K562 (cell line): Measurements from ENCODE around the gene SYT8. TPM values are rescaled to one million over a fixed set of nuclear protein-coding genes. Genes with fewer than 3 reads are reported as not detected.

Source experiments
- ATAC-seq: fragments of 200-7000 bp; cut with Tn5 transposase; 3 replicates; pipeline ENCODE4 v1.9.1; 2020; ENCODE audit warnings: moderate library complexity
- BruUV-seq: library from RNA; stranded (reverse); fragments of 400-500 nt; replicated peaks from 2 replicates; lab custom pipeline; 2021; lab: Mats Ljungman, UMichigan
- CTCF ChIA-PET: fragments of 300-600 bp; formaldehyde crosslinking; extraction: SDS; loops from one replicate; lab custom pipeline; 2021; ENCODE audit warnings: low intra/inter-chr PET ratio; lab: Yijun Ruan, JAX
- POLR2A ChIA-PET: fragments of 300-600, 350-650 bp; sonication (Branson Sonifier 250); formaldehyde crosslinking; extraction: SDS; loops from one replicate; lab custom pipeline; 2021; ENCODE audit warnings: antibody characterized with exemption, inconsistent platforms; lab: Yijun Ruan, JAX
- DNase-seq, 4 experiments: peaks; one replicate each; pipeline versions ENCODE4 v3.0.0 to v3.0.0-alpha.2; 2011 to 2018; ENCODE audit warnings: low spot score in 3 of 4, mixed read lengths in 3 of 4; ENCODE audit errors: extremely low read depth in 1 of 4
- FAIRE-seq: peaks from 2 replicates; lab custom pipeline; 2011; peaks lifted over from hg19 to GRCh38; lab: Jason Lieb, UNC
- H2AFZ ChIP-seq: 2 replicates; pipeline ENCODE4 v1.6.0; 2011; ENCODE audit warnings: low read depth, low read length, control low read depth, inconsistent platforms
- H3K27ac ChIP-seq: fragments of 200-600 bp; 3 replicates; pipeline ENCODE4 v1.8.0; 2011; ENCODE audit warnings: low read depth, mild to moderate bottlenecking, control low read depth, inconsistent platforms, low read length, moderate library complexity, mixed read lengths; ENCODE audit errors: extremely low read depth
- H3K27me3 ChIP-seq, 2 experiments: fragments of 300-600 bp in 1 of 2; 2 replicates in 1 of 2; 3 replicates in 1 of 2; pipeline versions ENCODE4 v1.6.0 to v1.8.0; 2011; ENCODE audit warnings: inconsistent platforms in 2 of 2, low read length in 2 of 2, mild to moderate bottlenecking in 1 of 2, mixed read lengths in 1 of 2, moderate library complexity in 1 of 2; ENCODE audit not compliant: control insufficient read depth in 2 of 2, insufficient read depth in 2 of 2
- H3K36me3 ChIP-seq: fragments of 300-600 bp; 3 replicates; pipeline ENCODE4 v1.8.0; 2011; ENCODE audit warnings: mild to moderate bottlenecking, low read length, inconsistent platforms; ENCODE audit not compliant: control insufficient read depth, insufficient read depth
- H3K4me1 ChIP-seq, 2 experiments: fragments of 200-600 bp in 1 of 2; replicated peaks in 1 of 2; 2 replicates in 1 of 2; 3 replicates in 1 of 2; pipeline versions ENCODE4 v1.5.1 to v1.8.0; 2011; ENCODE audit warnings: inconsistent platforms in 2 of 2, low read length in 2 of 2, mild to moderate bottlenecking in 1 of 2, mixed read lengths in 1 of 2, moderate library complexity in 1 of 2; ENCODE audit not compliant: control insufficient read depth in 2 of 2, insufficient read depth in 2 of 2
- H3K4me2 ChIP-seq: 2 replicates; pipeline ENCODE4 v1.6.1; 2011; ENCODE audit warnings: low read length, control low read depth, inconsistent platforms, mixed read lengths; ENCODE audit not compliant: insufficient read depth
- H3K4me3 ChIP-seq: fragments of 200-600 bp; sonication (generic), shearing (Covaris generic); 2 replicates; pipeline ENCODE4 v1.5.1; 2016; ENCODE audit warnings: control low read depth, inconsistent platforms
- H3K79me2 ChIP-seq: fragments of 200-600 bp; 3 replicates; pipeline ENCODE4 v1.8.0; 2011; ENCODE audit warnings: low read length, inconsistent platforms; ENCODE audit not compliant: control insufficient read depth, insufficient read depth
- H3K9ac ChIP-seq, 2 experiments: 2 replicates each; pipeline versions ENCODE4 v1.6.0 to v1.6.1; 2011; ENCODE audit warnings: low read depth in 2 of 2, low read length in 2 of 2, control low read depth in 1 of 2, inconsistent platforms in 1 of 2, mild to moderate bottlenecking in 1 of 2, mixed read lengths in 1 of 2; ENCODE audit not compliant: insufficient read depth in 1 of 2
- H3K9me1 ChIP-seq: one replicate; pipeline ENCODE4 v1.6.0; 2011; ENCODE audit warnings: inconsistent platforms, mild to moderate bottlenecking, low read length, moderate library complexity; ENCODE audit not compliant: control insufficient read depth, insufficient read depth
- H3K9me3 ChIP-seq: replicated peaks from 2 replicates; pipeline ENCODE4 v1.5.1; 2011; ENCODE audit warnings: low read depth, low read length, inconsistent platforms; ENCODE audit not compliant: control insufficient read depth, insufficient read depth
- H4K20me1 ChIP-seq: replicated peaks from 2 replicates; pipeline ENCODE4 v1.6.1; 2011; ENCODE audit warnings: low read length, inconsistent platforms, mixed read lengths; ENCODE audit not compliant: control insufficient read depth, insufficient read depth
- ATF6 ChIP-seq: sonication (generic); formaldehyde crosslinking; IDR thresholded peaks from 2 replicates; pipeline ENCODE4 v1.4.0; 2020; ENCODE audit warnings: mild to moderate bottlenecking, missing genetic modification reagents
- EP300 ChIP-seq: IDR thresholded peaks from 2 replicates; pipeline ENCODE4 v1.6.1; 2012; ENCODE audit warnings: low read length, improper control_type of control experiment
- HLTF ChIP-seq: fragments of 450-650 bp; IDR thresholded peaks from 2 replicates; pipeline ENCODE4 v1.6.1; 2016
- TCF15 ChIP-seq: fragments of 250-450 bp; sonication (Bioruptor Pico); IDR thresholded peaks from 2 replicates; pipeline ENCODE4 v1.8.0; 2022; ENCODE audit warnings: moderate library complexity, mild to moderate bottlenecking, inconsistent platforms
- TCF7L2 ChIP-seq: fragments of 150-350 bp; IDR thresholded peaks from 2 replicates; pipeline ENCODE4 v1.6.1; 2016; ENCODE audit warnings: low read depth, mild to moderate bottlenecking, low read length, moderate library complexity
- ZFP91 ChIP-seq: sonication (generic); formaldehyde crosslinking; IDR thresholded peaks from 2 replicates; pipeline ENCODE4 v1.8.0; 2022; ENCODE audit warnings: mild to moderate bottlenecking, missing genetic modification reagents
- ZNF79 ChIP-seq: fragments of 250-450 bp; sonication (Bioruptor Pico); IDR thresholded peaks from 2 replicates; pipeline ENCODE4 v1.4.0; 2020; ENCODE audit warnings: low read depth, mild to moderate bottlenecking, moderate library complexity
- WGBS: fragments of 100-300 bp; shearing (Covaris generic); methylation state at CpG from one replicate; pipeline ENCODE4 v1.1.6; 2016; ENCODE audit warnings: low coverage, mixed read lengths; ENCODE audit not compliant: insufficient coverage; ENCODE audit errors: missing lambda C conversion rate; 5-methylcytosine and 5-hydroxymethylcytosine counted together
- in situ Hi-C: fragments of 300-500 bp; cut with MboI; formaldehyde crosslinking; loops from 4 replicates; pipeline ENCODE4 v1.15.0; 2018; ENCODE audit warnings: inconsistent platforms, mixed read lengths
- intact Hi-C: fragments of 100-400 bp; cut with micrococcal nuclease; formaldehyde crosslinking; loops from 2 replicates; pipeline ENCODE4 v1.14.2; 2022
- polyA plus RNA-seq, 8 experiments: library from polyadenylated mRNA; depleted of rRNA in 4 of 8; stranded (reverse) in 5 of 8; unstranded in 3 of 8; fragments of >200 nt; fragmentation: Nextera tagmentation in 2 of 8; fragmentation: Illumina TruSeq in 1 of 8; extraction: Ambion mirVana in 2 of 8; extraction: Trizol in 1 of 8; gene quantifications; 2 replicates each; pipeline versions ENCODE4 v1.2.1 to v1.2.3, GENCODE V29; 2011 to 2014; ENCODE audit warnings: inconsistent platforms in 1 of 8, missing spikeins in 1 of 8
- total RNA-seq, 7 experiments: library from RNA; depleted of rRNA in 6 of 7; stranded (reverse); fragments of >200 nt in 6 of 7; fragmentation: Illumina TruSeq in 2 of 7; extraction: Trizol in 2 of 7; gene quantifications; 2 replicates each; pipeline versions ENCODE4 v1.2.1 to v1.2.3, GENCODE V29; 2011 to 2021; ENCODE audit warnings: low replicate concordance in 1 of 7

Gene SYT8
- total and polyA plus RNA-seq, 9 of the 15 experiments (the other 6 are each of a cell fraction or from before 2014, with no cell fraction given): not detected

GRCh38 chr11:1817000-1817399 is 17.8 kb upstream of the SYT8 start (continued):
- TF ChIP-seq ZFP91: no peak
- TF ChIP-seq, all 486 proteins: peak for 0

- Histone ChIP-seq H3K27me3 (peaks cover 12 to 41% of the 10 kb centered on the region in 2 experiments), H2AFZ (no peak overlapping the region), H3K9me3 (no peaks in the 10 kb centered on the region), H3K36me3 (no peaks in the 10 kb centered on the region), H3K4me2 (no peak overlapping the region), H3K9ac (no peak overlapping the region), H3K9me1 (no peaks in the 10 kb centered on the region), H3K4me1 (no peaks in the 10 kb centered on the region), H3K79me2 (no peaks in the 10 kb centered on the region), H3K4me3 (no peak overlapping the region), H4K20me1 (no peaks in the 10 kb centered on the region), H3K27ac (no peak overlapping the region)
- ChIA-PET POLR2A (no interaction called here), CTCF (no interaction called here)
- 6% methylated on average over 1 of the region's 1 CpG for WGBS
- TF ChIP-seq TCF7L2 (no peak), EP300 (no peak), ATF6 (CRISPR knock-in tag) (no peak), TCF15 (no peak), ZNF79 (CRISPR knock-in tag) (no peak), HLTF (no peak)
- DNase-seq (no peak), FAIRE-seq (no peak), ATAC-seq (no peak)
- BruUV-seq: no TSS peak
- in situ Hi-C loops (no loop called here), intact Hi-C loops (no loop called here)
Observed at GRCh38 chr11:1817511-1817910, 17.3 kb upstream of the SYT8 start.
